Measurements from ENCODE around the gene GMPR2. TPM values are rescaled to one million over a fixed set of nuclear protein-coding genes. Genes with fewer than 3 reads are reported as not detected.
"Not testable (repeated sequence)": the region's sequence is repeated elsewhere in the genome, so short reads cannot be mapped to it uniquely, and the experiment has no call there.

The GMPR2 gene
- total RNA-seq, 6 experiments from 2014 or later = 26.2 to 40.2 (median 34.2) TPM

- Histone ChIP-seq H3K36me3 (peaks cover 4 to 41% (median 13%) of the 10 kb centered on the region in 4 donors), H3K4me1 (peaks cover 0 to 19% (median 0%) of the 10 kb centered on the region in 4 donors), H3K27me3 (no peaks in the 10 kb centered on the region), H3K4me3 (peak overlapping the region; percentile 66 to 86 (median 73)), H3K27ac (peak overlapping the region; percentile 93 to 100 (median 94)), H3K9me3 (no peaks in the 10 kb centered on the region)
- under 1% methylated on average over 30 of the region's 39 CpGs for WGBS (ENCODE audit: insufficient coverage, low coverage, low lambda C conversion rate, missing lambda C conversion rate)
- intact Hi-C loops (cut with DNase I) = loop anchor here (5.0 to 10.0 kb wide), 2 partner anchors 53 to 55 kb away; partner anchors contain the start of genes DHRS1 (in 2 of the 2) and NOP9 (in 2 of the 2)
- ATAC-seq (peak; percentile 91 to 96 (median 92)), DNase-seq (peak; percentile 96)
- no peak for TF ChIP-seq POLR2A (IDR thresholded peaks at IDR 0.05)
- peak; percentile 59 to 80 (median 64) for TF ChIP-seq CTCF (IDR thresholded peaks at IDR 0.05)
Observed at GRCh38 chr14:24241829-24242443, 9.2 kb downstream of the GMPR2 start.

GRCh38 chr14:24243336-24243836, 10.7 kb downstream of the GMPR2 start:
- DNase-seq = peak in 1 of 3 donors; percentile 47
- ATAC-seq = peak in 1 of 4 donors; percentile 0

GRCh38 chr14:24245350-24245749, 12.6 kb downstream of the GMPR2 start:
- ATAC-seq, H3K36me3 ChIP-seq, H3K9me3 ChIP-seq, H3K27me3 ChIP-seq, H3K27ac ChIP-seq, H3K4me3 ChIP-seq: not testable (repeated sequence)
- peak in 1 of 3 donors; percentile 36 for DNase-seq
- 90% methylated on average over 9 of the region's 11 CpGs for WGBS (ENCODE audit: insufficient coverage, low coverage, low lambda C conversion rate, missing lambda C conversion rate)
- intact Hi-C loops (cut with DNase I) = loop anchor here in 1 of 2 donors (10.0 kb wide), 1 partner anchor 49 kb away; the partner anchor contains the start of genes DHRS1 and NOP9
- H3K4me1 ChIP-seq = peaks cover 0 to 19% (median 0%) of the 10 kb centered on the region in 4 donors

More at GRCh38 chr14:24243336-24243836, 10.7 kb downstream of the GMPR2 start:
- H3K4me3 ChIP-seq = peak overlapping the region; percentile 66 to 86 (median 73)
- TF ChIP-seq CTCF (IDR thresholded peaks at IDR 0.05) (no peak), POLR2A (IDR thresholded peaks at IDR 0.05) (no peak)
- peaks cover 0 to 19% (median 0%) of the 10 kb centered on the region in 4 donors for H3K4me1 ChIP-seq
- H3K9me3 ChIP-seq = no peaks in the 10 kb centered on the region
- intact Hi-C loops (cut with DNase I) = loop anchor here (5.0 to 10.0 kb wide), 2 partner anchors 51 to 54 kb away; partner anchors contain the start of genes DHRS1 (in 2 of the 2) and NOP9 (in 2 of the 2)
- peaks cover 0 to 27% (median 10%) of the 10 kb centered on the region in 4 donors for H3K36me3 ChIP-seq
- H3K27me3 ChIP-seq = no peaks in the 10 kb centered on the region
- H3K27ac ChIP-seq = peak overlapping the region; percentile 93 to 100 (median 94)
- 37% methylated on average over 5 of the region's 10 CpGs for WGBS (ENCODE audit: insufficient coverage, low coverage, low lambda C conversion rate, missing lambda C conversion rate)

- WGBS (ENCODE audit: insufficient coverage, low coverage, low lambda C conversion rate, missing lambda C conversion rate) = no CpG with 5 or more reads among the region's 3 CpGs
- H3K27ac ChIP-seq = peak overlapping the region; percentile 12 to 52 (median 40)
- no peak for ATAC-seq
Observed at GRCh38 chr14:24246765-24247212, 14.1 kb downstream of the GMPR2 start.

More at GRCh38 chr14:24246765-24247212, 14.1 kb downstream of the GMPR2 start:
- peaks cover 0 to 9% (median 0%) of the 10 kb centered on the region in 4 donors for H3K4me1 ChIP-seq
- DNase-seq = peak in 1 of 3 donors; percentile 26
- no peak overlapping the region for H3K4me3 ChIP-seq
- intact Hi-C loops (cut with DNase I) = loop anchor here in 1 of 2 donors (10.0 kb wide), 1 partner anchor 48 kb away; the partner anchor contains the start of genes DHRS1 and NOP9
- no peaks in the 10 kb centered on the region for H3K9me3 ChIP-seq
- no peaks in the 10 kb centered on the region for H3K36me3 ChIP-seq
- H3K27me3 ChIP-seq = no peaks in the 10 kb centered on the region
- no peak for TF ChIP-seq CTCF (IDR thresholded peaks at IDR 0.05)
- no peak for TF ChIP-seq POLR2A (IDR thresholded peaks at IDR 0.05)
